B cell (primary cell): Measurements from ENCODE around the gene MYCN.
"Not testable (repeated sequence)": the region's sequence is repeated elsewhere in the genome, so short reads cannot be mapped to it uniquely, and the experiment has no call there.

Experiments
- CTCF ChIP-seq: fragments of 200-600 bp; IDR thresholded peaks from one replicate; pipeline ENCODE4 v1.8.0; 2022; ENCODE audit warnings: antibody characterized with exemption, mild to moderate bottlenecking
- EZH2 ChIP-seq: IDR thresholded peaks from 2 replicates; pipeline ENCODE4 v1.6.1; 2012; ENCODE audit warnings: borderline replicate concordance, low read depth, mild to moderate bottlenecking, moderate library complexity, low read length; ENCODE audit not compliant: insufficient read depth, poor library complexity, severe bottlenecking

GRCh38 chr2:15951936-15952335 is 11.6 kb downstream of the MYCN start:
- not testable (repeated sequence) for TF ChIP-seq CTCF, EZH2
